Breast epithelium (tissue), 4 donors: ENCODE results near the gene SLC6A11. TPM values are rescaled to one million over a fixed set of nuclear protein-coding genes. Genes with fewer than 3 reads are reported as not detected.

Source experiments
- DNase-seq, 2 donors: peaks; one replicate each; pipeline ENCODE4 v3.0.0-alpha.2; 2019; ENCODE audit warnings: low spot score in 2 of 2
- H3K27ac ChIP-seq, 2 donors: fragments of 200-600 bp; sonication (generic) in 1 of 2; one replicate each; pipeline ENCODE4 v1.5.1; 2016 to 2019; ENCODE audit warnings: mild to moderate bottlenecking in 1 of 2
- H3K27me3 ChIP-seq, 2 donors: fragments of 200-600 bp; sonication (generic) in 1 of 2; one replicate each; pipeline versions ENCODE4 v1.5.1 to v1.6.0; 2017 to 2019; ENCODE audit warnings: control low read depth in 1 of 2, mild to moderate bottlenecking in 1 of 2
- H3K36me3 ChIP-seq: fragments of 200-600 bp; one replicate; pipeline ENCODE4 v1.5.1; 2019
- H3K4me1 ChIP-seq, 2 donors: fragments of 200-600 bp; sonication (generic); one replicate each; pipeline ENCODE4 v1.5.1; 2016 to 2019; ENCODE audit warnings: control low read depth in 1 of 2
- H3K4me3 ChIP-seq, 3 donors: fragments of 200-600 bp; sonication (generic); 1 replicate in 2 of 3; 2 replicates in 1 of 3; pipeline ENCODE4 v1.5.1; 2016 to 2019; ENCODE audit warnings: mild to moderate bottlenecking in 3 of 3, moderate library complexity in 2 of 3
- H3K9me3 ChIP-seq, 2 donors: fragments of 200-600 bp; sonication (generic) in 1 of 2; one replicate each; pipeline ENCODE4 v1.5.1; 2016 to 2019; ENCODE audit warnings: control low read depth in 1 of 2
- CTCF ChIP-seq, 3 donors: fragments of 450-650 bp; IDR thresholded peaks; one replicate each; pipeline ENCODE4 v1.5.1; 2016 to 2017; ENCODE audit warnings: antibody characterized with exemption in 3 of 3, mild to moderate bottlenecking in 3 of 3, moderate library complexity in 3 of 3
- POLR2A ChIP-seq: fragments of 450-650 bp; IDR thresholded peaks from one replicate; pipeline ENCODE4 v1.6.1; 2016; ENCODE audit warnings: antibody characterized with exemption, mild to moderate bottlenecking, moderate library complexity
- POLR2AphosphoS5 ChIP-seq, 3 donors: sonication (generic); formaldehyde crosslinking; IDR thresholded peaks; one replicate each; pipeline ENCODE4 v1.6.1; 2017; ENCODE audit warnings: antibody characterized with exemption in 3 of 3
- intact Hi-C: fragments of 100-400 bp; cut with DNase I; formaldehyde crosslinking; loops from one replicate; pipeline ENCODE4 v1.15.1; 2023; ENCODE audit warnings: low total_unique reads
- total RNA-seq, 3 donors: library from RNA; depleted of rRNA; stranded (reverse); fragments of >200 nt; gene quantifications; one replicate each; pipeline ENCODE4 v1.1.0, GENCODE V29; 2016

Gene SLC6A11
- total RNA-seq, 3 donors from 2014 or later: under 0.01 to 0.15 TPM; not detected in 1

GRCh38 chr3:10941972-10942371 is 125.9 kb downstream of the SLC6A11 start:
- Histone ChIP-seq H3K27me3 (peaks cover 0 to 7% of the 10 kb centered on the region in 2 donors), H3K9me3 (no peaks in the 10 kb centered on the region), H3K36me3 (no peaks in the 10 kb centered on the region), H3K4me1 (no peaks in the 10 kb centered on the region), H3K27ac (no peak overlapping the region), H3K4me3 (no peak overlapping the region)
- no peak for DNase-seq
- intact Hi-C loops: loop anchor here (5.0 to 10.0 kb wide), 2 partner anchors 123 to 500 kb away; no protein-coding TSS in a partner anchor
- no peak for TF ChIP-seq POLR2A
- no peak for TF ChIP-seq POLR2AphosphoS5 (IDR thresholded peaks at IDR 0.05)
- peak in 1 of 3 donors; percentile 15 for TF ChIP-seq CTCF (IDR thresholded peaks at IDR 0.05)

GRCh38 chr3:10942690-10943205 is 126.7 kb downstream of the SLC6A11 start:
- Histone ChIP-seq H3K36me3 (no peaks in the 10 kb centered on the region), H3K27me3 (peaks cover 0 to 7% of the 10 kb centered on the region in 2 donors), H3K4me3 (no peak overlapping the region), H3K27ac (no peak overlapping the region), H3K9me3 (no peaks in the 10 kb centered on the region), H3K4me1 (no peaks in the 10 kb centered on the region)
- DNase-seq: no peak
- TF ChIP-seq POLR2A (no peak), CTCF (IDR thresholded peaks at IDR 0.05) (no peak), POLR2AphosphoS5 (IDR thresholded peaks at IDR 0.05) (no peak)
- intact Hi-C loops: loop anchor here (5.0 to 10.0 kb wide), 2 partner anchors 122 to 500 kb away; no protein-coding TSS in a partner anchor

GRCh38 chr3:10944866-10945265 is 128.8 kb downstream of the SLC6A11 start:
- Histone ChIP-seq H3K4me1 (no peaks in the 10 kb centered on the region), H3K27ac (no peak overlapping the region), H3K36me3 (no peaks in the 10 kb centered on the region), H3K4me3 (no peak overlapping the region), H3K27me3 (peaks cover 0 to 15% of the 10 kb centered on the region in 2 donors), H3K9me3 (no peaks in the 10 kb centered on the region)
- TF ChIP-seq POLR2A (no peak), POLR2AphosphoS5 (IDR thresholded peaks at IDR 0.05) (no peak), CTCF (IDR thresholded peaks at IDR 0.05) (no peak)
- no peak for DNase-seq
- intact Hi-C loops: loop anchor here (5.0 to 10.0 kb wide), 3 partner anchors 120 to 503 kb away; no protein-coding TSS in a partner anchor

- Histone ChIP-seq H3K9me3 (no peaks in the 10 kb centered on the region), H3K27me3 (peaks cover 0 to 18% of the 10 kb centered on the region in 2 donors), H3K27ac (no peak overlapping the region), H3K4me1 (no peaks in the 10 kb centered on the region), H3K4me3 (no peak overlapping the region), H3K36me3 (no peaks in the 10 kb centered on the region)
- peak in 1 of 2 donors; percentile 62 for DNase-seq
- no peak for TF ChIP-seq POLR2A
- peak; percentile 38 to 66 (median 64) for TF ChIP-seq CTCF (IDR thresholded peaks at IDR 0.05)
- intact Hi-C loops: loop anchor here (5.0 to 10.0 kb wide), 2 partner anchors 119 to 417 kb away; no protein-coding TSS in a partner anchor
Measured at GRCh38 chr3:10945683-10946287, 129.8 kb downstream of the SLC6A11 start.

- intact Hi-C loops: loop anchor here (5.0 to 10.0 kb wide), 2 partner anchors 118 to 416 kb away; no protein-coding TSS in a partner anchor
- Histone ChIP-seq H3K4me1 (no peaks in the 10 kb centered on the region), H3K36me3 (no peaks in the 10 kb centered on the region), H3K4me3 (no peak overlapping the region), H3K27ac (no peak overlapping the region), H3K27me3 (peaks cover 0 to 18% of the 10 kb centered on the region in 2 donors), H3K9me3 (no peaks in the 10 kb centered on the region)
- DNase-seq: no peak
- TF ChIP-seq POLR2AphosphoS5 (IDR thresholded peaks at IDR 0.05) (no peak), CTCF (IDR thresholded peaks at IDR 0.05) (no peak), POLR2A (no peak)
Measured at GRCh38 chr3:10946526-10946925, 130.5 kb downstream of the SLC6A11 start.
